GM12801 (cell line): ENCODE results near the gene NTHL1.

Experiments
- CTCF ChIP-seq: IDR thresholded peaks from one replicate; pipeline ENCODE4 v1.5.1; 2011; ENCODE audit warnings: control low read depth; ENCODE audit not compliant: insufficient read length; ENCODE audit errors: extremely low read depth

Gene NTHL1

DNA sequence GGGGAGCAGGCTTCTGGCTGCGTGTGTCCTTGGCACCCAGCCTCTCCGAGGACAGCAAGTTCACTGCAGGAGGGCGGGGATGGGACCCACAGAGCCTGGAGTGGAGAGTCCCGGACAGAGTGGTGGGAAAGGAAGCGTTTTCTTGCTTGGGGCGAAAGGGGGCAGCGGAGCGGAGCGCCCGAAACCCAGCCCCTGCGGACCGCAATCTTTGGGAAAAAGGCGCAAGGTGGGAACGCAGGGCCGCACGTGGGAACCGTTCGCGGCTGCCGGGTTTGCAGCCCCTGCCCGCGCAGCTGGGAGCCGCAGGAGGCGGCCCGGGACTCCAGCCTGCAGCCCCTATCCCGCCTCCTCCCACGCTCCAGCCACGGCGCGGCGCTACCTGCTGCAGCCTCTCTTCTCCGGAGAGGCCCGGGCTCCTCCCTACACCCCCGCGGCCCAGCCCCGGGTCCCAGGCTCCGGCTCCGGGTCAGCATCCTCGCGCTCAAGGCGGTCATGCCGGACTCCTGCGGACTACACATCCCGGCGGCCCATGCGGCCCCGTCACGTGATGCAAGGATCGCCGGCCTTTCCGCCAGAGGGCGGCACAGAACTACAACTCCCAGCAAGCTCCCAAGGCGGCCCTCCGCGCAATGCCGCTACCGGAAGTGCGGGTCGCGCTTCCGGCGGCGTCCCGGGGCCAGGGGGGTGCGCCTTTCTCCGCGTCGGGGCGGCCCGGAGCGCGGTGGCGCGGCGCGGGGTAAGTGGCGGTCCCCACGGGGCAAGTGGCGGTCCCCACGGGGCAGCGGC lies at the start of gene NTHL1, which contains the start of gene TSC2:
Gene NTHL1, minus strand, starts transcription at position 505 of the 786 bp plus-strand sequence. Its CDS starts 11 bp downstream, at position 494.
Gene TSC2, plus strand, starts transcription at position 656 of the 786 bp plus-strand sequence. CDS start 631 bp downstream, outside the sequence.
- no peak for TF ChIP-seq CTCF

GRCh38 chr16:2096853-2097595 lies 49.4 kb upstream of the NTHL1 start:
- no peak for TF ChIP-seq CTCF

GRCh38 chr16:2095918-2096582 lies 48.4 kb upstream of the NTHL1 start:
- TF ChIP-seq CTCF = no peak

DNA sequence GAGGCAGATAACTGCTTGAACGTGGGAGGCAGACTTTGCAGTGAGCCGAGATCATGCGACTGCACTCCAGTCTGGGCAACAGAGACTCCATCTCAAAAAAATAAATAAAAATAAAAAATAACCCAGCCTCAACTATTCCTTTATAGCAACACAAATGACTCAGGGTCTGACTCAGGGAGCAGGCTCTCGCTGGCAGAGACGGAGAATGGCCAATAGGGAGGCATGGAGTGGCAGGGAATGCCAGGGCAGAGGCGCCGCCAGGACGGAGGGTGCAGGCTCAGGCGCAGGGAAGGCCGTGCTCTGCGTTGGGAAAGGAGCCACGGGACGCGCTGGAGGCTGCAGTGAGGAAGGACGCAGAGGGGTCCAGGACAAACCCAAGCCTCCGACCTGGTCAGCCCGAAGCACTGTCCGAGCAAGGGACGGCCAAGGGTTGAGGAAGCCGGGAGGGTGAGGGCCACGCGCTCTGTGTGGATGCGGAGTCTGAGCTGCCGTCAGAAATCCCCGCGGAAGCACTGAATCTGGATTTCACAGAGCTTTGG lies 47.8 kb upstream of the NTHL1 start:
- no peak for TF ChIP-seq CTCF

DNA sequence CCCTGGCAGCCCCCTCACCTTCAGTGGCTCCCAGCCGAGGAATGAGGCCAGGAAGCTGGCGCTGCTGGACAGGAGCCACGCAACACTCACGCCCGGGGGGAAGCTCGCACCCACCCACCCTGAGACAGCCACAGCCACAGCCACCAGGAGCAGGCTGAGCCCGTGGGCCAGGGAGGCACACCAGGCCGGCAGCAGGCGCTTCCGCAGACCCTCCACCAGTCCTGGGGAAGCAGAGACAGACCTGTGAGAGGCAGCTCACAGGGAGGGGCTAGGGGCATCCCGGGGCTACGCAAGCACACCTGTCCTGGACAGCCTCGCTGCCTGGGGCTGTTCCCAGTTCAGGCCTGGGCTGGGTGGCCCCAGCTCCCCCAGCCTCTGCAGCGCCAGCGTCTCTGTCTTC lies 46.2 kb upstream of the NTHL1 start:
- TF ChIP-seq CTCF = no peak

DNA sequence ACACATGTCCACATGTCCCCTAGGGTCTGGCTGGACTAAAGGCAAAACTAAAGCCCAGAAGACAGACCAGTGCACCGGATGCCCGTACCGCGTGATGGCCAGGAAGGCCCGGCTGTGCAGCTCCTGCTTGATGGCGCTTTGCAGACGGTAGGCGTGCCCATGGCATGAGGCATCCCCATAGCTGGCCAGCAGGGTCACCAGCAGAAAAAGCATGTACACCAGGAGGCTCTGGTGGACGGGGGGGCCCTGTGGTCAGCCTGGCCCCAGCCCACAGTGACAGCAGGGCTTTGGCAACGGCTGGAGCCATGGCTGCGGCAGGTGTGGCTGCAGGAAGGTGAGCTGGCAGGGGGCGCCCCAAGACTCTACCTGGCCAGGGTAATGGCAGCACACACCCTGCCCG lies 45.2 kb upstream of the NTHL1 start:
- TF ChIP-seq CTCF = no peak

DNA sequence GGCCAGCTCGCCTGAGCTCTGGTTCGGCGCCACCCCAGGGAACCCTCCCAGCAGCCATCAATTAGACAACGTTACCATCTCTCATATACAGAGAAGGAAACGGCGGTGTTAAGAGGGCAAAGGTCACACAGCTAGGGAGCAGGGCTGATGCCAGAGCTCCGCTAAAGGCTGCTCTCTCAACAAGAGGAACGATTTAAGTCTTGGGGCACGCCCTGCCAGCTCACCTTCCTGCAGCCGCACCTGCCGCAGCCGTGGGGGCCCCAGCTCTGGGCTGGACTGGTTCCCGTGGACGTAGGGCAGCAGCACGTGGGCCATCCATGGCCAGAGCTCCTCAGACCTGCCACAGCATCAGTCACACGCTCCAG lies 44.6 kb upstream of the NTHL1 start:
- TF ChIP-seq CTCF = no peak
